ENCODE results near the gene RCOR2. TPM values are rescaled to one million over a fixed set of nuclear protein-coding genes. Genes with fewer than 3 reads are reported as not detected.

The RCOR2 gene
- total and polyA plus RNA-seq, 2 experiments from 2014 or later = 5.5 to 66.9 TPM

- peaks cover 9% of the 10 kb centered on the region for H3K36me3 ChIP-seq (ENCODE audit: insufficient read depth)
- H3K4me2 ChIP-seq = no peak overlapping the region
- TF ChIP-seq POLR2AphosphoS5 (IDR thresholded peaks at IDR 0.05; ENCODE audit: low read depth) = no peak
- no peak for TF ChIP-seq ZNF114 (CRISPR knock-in tag; IDR thresholded peaks at IDR 0.05)
- no peak for TF ChIP-seq CREB1 (CRISPR knock-in tag; IDR thresholded peaks at IDR 0.05; ENCODE audit: low read depth)
- no peak for TF ChIP-seq REST (IDR thresholded peaks at IDR 0.05; ENCODE audit: unreplicated experiment)
- TF ChIP-seq NANOG (IDR thresholded peaks at IDR 0.05; ENCODE audit: borderline replicate concordance) = no peak
- TF ChIP-seq ZNF462 (CRISPR knock-in tag; IDR thresholded peaks at IDR 0.05) = no peak
- no peak for TF ChIP-seq EZH2phosphoT487 (IDR thresholded peaks at IDR 0.05; ENCODE audit: unreplicated experiment)
- TF ChIP-seq ZNF331 (CRISPR knock-in tag; IDR thresholded peaks at IDR 0.05; ENCODE audit: low read depth) = no peak
- TF ChIP-seq STAT1 (IDR thresholded peaks at IDR 0.05; ENCODE audit: unreplicated experiment) = no peak
- no peak for TF ChIP-seq JUNB (IDR thresholded peaks at IDR 0.05; ENCODE audit: unreplicated experiment)
- no peak for TF ChIP-seq EZH2 (IDR thresholded peaks at IDR 0.05; ENCODE audit: low read depth, unreplicated experiment)
- TF ChIP-seq ETS1 (IDR thresholded peaks at IDR 0.05) = no peak
- no peak for TF ChIP-seq CTCF (conservative IDR thresholded peaks at IDR 0.05; ENCODE audit: low read depth in 2 of 2)
- no peak overlapping the region for H3K27ac ChIP-seq (ENCODE audit: low read depth)
- Mint-ChIP-seq H3K27me3 (ENCODE audit: insufficient read depth, low read depth, poor library complexity) (peaks cover 18% of the 10 kb centered on the region), H3K4me1 (peaks cover 11% of the 10 kb centered on the region), H3K27ac (no peak overlapping the region), H3K36me3 (ENCODE audit: low read depth) (peaks cover 9% of the 10 kb centered on the region), H3K9me3 (no peaks in the 10 kb centered on the region), H3K4me3 (no peak overlapping the region)
- H3K79me2 ChIP-seq (replicated peaks; ENCODE audit: insufficient read depth) = peaks cover 54% of the 10 kb centered on the region
- peaks cover 8% of the 10 kb centered on the region for H3K4me1 ChIP-seq (ENCODE audit: insufficient read depth)
- no peak overlapping the region for H3K4me3 ChIP-seq
- H3K27me3 ChIP-seq (ENCODE audit: insufficient read depth) = no peaks in the 10 kb centered on the region
- H2AFZ ChIP-seq = no peak overlapping the region
- DNase-seq (ENCODE audit: low spot score) = no peak
- peaks cover 38% of the 10 kb centered on the region for H4K20me1 ChIP-seq (replicated peaks; ENCODE audit: insufficient read depth)
- no peaks in the 10 kb centered on the region for H3K9me2 ChIP-seq (ENCODE audit: insufficient read depth)
- peaks cover 39% of the 10 kb centered on the region for H3F3A ChIP-seq (replicated peaks; ENCODE audit: low read depth)
- ATAC-seq = no peak
Measured at GRCh38 chr11:63941901-63942300, 24.9 kb upstream of the RCOR2 start.

Measured in GM23338 (cell line).